GM18907 (cell line): ENCODE data around the gene TMEM266.

Experiments used
- ATAC-seq: cut with Tn5 transposase; IDR thresholded peaks from one replicate; pipeline ENCODE4 v1.9.1; 2021; ENCODE audit warnings: mild to moderate bottlenecking, moderate library complexity; ENCODE audit not compliant: unreplicated experiment

TMEM266 gene

DNA sequence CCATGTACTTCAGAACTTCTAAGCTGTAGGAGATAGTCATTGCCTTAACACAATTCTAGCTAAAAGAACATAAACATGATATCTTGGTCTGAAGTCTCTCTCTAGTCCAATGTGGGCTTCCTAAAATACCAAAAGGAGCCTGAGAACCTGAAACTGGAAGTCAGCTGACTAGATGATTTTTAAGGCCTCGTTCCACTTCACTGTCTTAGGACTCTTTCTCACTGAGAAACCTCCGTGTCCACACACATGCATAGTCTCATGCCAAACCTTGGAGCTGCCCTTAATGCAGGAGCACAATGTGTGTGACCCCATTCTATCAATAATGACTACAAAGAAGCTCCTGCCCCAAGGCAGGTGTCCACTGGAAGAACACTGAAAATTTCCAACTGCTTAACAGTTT lies 163.7 kb downstream of the TMEM266 start:
- ATAC-seq: no peak

- ATAC-seq: no peak
Measured at GRCh38 chr15:76229266-76229665, 169.5 kb downstream of the TMEM266 start.

- no peak for ATAC-seq
Measured at GRCh38 chr15:76233921-76234320, 174.1 kb downstream of the TMEM266 start.

DNA sequence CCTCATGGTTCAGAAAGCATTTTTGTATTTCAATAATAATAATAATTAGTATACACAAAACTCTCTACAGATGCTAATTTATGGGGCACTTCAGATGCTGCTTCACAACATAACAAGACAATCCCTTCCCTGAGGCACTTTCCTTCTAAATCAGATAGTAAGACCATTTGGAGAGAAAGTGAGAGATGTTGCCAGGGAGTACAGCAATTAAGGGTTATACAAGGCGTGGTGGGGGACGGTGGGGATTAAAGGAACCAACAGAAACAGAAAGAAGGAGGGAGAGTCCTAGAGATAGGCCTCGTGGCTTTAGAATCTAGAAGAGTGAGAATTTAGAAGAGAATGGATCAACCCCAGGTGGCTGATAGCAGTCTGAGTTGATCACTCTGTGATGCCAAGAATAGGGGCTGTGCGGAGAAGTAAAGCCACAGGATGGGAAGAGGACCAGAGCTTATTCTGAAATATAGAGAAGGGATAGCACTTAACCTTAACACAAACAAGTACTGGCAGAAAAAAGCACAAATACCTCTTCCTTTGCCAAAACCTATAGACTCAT lies 174.6 kb downstream of the TMEM266 start:
- no peak for ATAC-seq

GRCh38 chr15:76235186-76235826 lies 175.5 kb downstream of the TMEM266 start:
- no peak for ATAC-seq

GRCh38 chr15:76236350-76236749 lies 176.6 kb downstream of the TMEM266 start:
- no peak for ATAC-seq

- no peak for ATAC-seq
Measured at GRCh38 chr15:76239786-76240185, 180.0 kb downstream of the TMEM266 start.

DNA sequence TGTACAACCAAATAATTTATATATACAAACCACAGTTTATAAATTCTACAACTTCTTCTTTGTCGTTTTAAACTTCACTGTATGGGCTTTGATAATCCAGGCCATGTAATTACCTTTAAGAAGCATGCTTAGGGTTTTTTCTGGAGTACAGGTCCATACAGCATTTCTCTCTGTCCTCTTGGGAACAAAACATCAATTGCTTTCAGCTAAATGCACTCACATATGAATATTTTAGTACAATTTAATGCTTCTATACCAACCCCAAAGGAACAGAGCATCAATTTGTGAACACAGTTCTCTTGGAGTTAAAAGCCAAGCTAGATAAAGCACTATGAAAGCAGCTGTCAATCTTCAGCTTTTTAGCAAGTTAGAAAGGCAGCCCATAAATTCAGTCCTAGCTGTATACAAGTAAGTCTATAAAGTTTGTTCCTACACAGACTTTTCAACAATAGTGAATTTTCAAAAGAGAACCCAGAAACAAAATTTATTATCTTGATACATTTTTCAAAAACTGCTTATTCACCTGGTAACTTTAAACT lies 185.4 kb downstream of the TMEM266 start:
- ATAC-seq: no peak

DNA sequence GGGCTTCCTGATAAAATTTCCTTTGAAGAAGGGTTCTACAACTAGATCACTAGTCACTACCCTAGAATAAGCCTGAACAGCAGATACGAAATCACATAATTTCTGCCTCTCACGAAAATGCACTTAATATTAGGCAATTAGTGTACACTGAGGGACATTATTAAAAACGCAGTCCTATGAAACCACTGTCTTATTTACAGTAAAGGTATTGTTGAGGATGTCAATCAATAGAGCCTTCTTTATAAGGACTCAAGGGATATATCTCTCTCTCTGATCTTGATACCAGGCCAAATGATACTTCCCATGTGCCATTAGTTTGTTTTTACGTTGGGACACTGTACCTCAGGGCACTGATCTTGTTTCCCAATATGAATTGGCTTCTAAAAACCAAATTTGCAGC lies 191.9 kb downstream of the TMEM266 start:
- no peak for ATAC-seq

GRCh38 chr15:76252249-76252648 lies 192.5 kb downstream of the TMEM266 start:
- ATAC-seq: no peak

DNA sequence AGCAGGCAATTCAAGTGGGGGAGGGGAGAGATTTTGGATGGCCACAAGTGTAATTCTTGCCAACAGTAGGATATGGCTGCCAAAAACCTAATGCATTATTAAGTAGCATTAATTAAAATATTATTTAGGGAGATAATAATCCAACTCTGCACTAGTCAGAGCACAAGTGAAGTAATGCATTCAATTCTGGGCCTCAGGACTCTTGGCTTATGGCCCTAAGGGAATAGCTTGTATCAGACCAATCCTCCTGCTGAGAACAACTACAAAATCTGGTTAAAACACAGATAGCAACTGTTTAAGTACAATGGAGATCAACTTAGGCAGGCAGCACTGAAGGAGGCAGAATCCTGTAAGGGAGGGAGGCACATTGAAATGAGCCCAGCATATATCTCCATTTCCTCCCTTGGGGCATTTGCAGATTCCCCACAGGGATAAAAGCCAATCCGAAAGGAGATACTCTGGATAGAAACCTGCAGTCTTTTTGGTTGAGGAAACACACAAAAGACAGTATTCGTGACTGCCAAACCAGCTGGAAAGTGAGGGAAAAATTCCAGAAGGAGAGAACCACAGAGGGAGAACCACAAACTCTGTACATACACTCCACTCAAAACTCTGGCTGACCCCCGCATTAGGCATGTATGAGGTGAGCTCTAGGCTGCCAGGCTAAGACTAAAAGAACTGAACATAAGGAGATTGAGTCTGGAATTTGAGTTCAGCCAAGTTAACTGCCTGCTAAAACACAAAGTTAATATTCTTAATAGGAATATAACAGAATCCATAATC lies 194.1 kb downstream of the TMEM266 start:
- ATAC-seq: no peak
